AG04450 (cell line): Measurements from ENCODE around the gene DGKI. TPM values are rescaled to one million over a fixed set of nuclear protein-coding genes. Genes with fewer than 3 reads are reported as not detected.

Experiments
- CTCF ChIA-PET: fragments of 300-600, 350-600 bp; formaldehyde crosslinking; extraction: SDS; loops from one replicate; lab custom pipeline; 2022; ENCODE audit warnings: antibody characterized with exemption, inconsistent platforms; lab: Charles Lee
- POLR2A ChIA-PET: fragments of 350-600 bp; formaldehyde crosslinking; extraction: SDS; loops from one replicate; lab custom pipeline; 2021; ENCODE audit warnings: antibody characterized with exemption, inconsistent platforms; lab: Yijun Ruan, JAX
- DNase-seq: peaks from one replicate; pipeline ENCODE4 v3.0.0-alpha.2; 2011; ENCODE audit warnings: low read depth, low spot score
- H3K27ac ChIP-seq: one replicate; pipeline ENCODE4 v1.5.1; 2012; ENCODE audit warnings: low read depth, low read length, control low read depth
- H3K27me3 ChIP-seq: one replicate; pipeline ENCODE4 v1.6.0; 2012; ENCODE audit warnings: low read length; ENCODE audit not compliant: control insufficient read depth, insufficient read depth
- H3K4me3 ChIP-seq: 2 replicates; pipeline ENCODE4 v1.5.1; 2011; ENCODE audit warnings: mild to moderate bottlenecking, low read depth, low read length, control low read depth
- H3K9me3 ChIP-seq: 2 replicates; pipeline ENCODE4 v1.5.1; 2012; ENCODE audit warnings: low read length; ENCODE audit not compliant: control insufficient read depth, insufficient read depth
- polyA plus RNA-seq: library from polyadenylated mRNA; depleted of rRNA; stranded (reverse); fragments of >200 nt; gene quantifications from 2 replicates; pipeline ENCODE4 v1.2.3, GENCODE V29; 2011
- TF ChIP-seq, protein P1 (sequence below): IDR thresholded peaks from 2 replicates; pipeline ENCODE4 v1.5.1; 2011; ENCODE audit warnings: low read depth, low read length, control low read depth, inconsistent platforms

Gene DGKI
- polyA plus RNA-seq, 1 experiment, result 3.1 TPM

DNA sequence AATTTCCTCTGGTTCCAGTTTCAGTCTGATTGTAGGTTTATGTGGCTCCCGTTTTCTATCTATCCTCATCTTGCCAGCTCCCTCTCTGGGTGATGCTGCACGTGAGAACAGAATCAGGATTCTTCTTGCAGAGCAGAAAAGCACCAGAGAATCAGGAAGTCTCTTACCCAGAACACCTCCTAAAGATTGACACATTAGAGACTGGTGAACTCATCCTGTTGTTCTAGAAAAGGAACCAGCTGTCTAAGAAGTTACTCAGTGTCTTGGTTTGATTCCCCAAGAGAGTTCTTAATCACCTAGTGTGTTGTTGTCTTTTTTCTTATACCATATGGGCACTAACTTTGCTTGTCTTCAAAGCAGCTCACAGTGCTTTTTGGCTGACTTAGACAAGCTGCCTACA lies 152.4 kb downstream of the DGKI start:
- H3K27ac ChIP-seq, result no peak overlapping the region

DNA sequence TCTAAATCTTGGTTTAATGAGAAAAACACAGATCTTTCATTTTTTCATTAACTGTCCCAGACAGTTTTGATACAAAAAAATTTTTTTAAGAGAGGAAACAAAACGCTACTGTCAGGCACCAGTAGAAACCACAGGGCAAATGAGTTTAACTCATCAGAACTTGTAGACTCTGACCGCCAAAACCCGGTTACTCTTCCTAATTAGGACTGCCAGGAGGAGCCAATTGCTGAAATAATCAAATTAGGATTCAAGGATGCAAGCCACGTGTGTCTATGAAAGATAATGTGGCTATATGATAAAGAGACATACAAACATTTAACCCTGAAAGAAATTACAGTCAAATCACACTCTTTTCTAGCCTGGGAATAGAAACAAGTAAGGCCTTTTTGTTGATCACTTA lies 154.4 kb downstream of the DGKI start:
- TF ChIP-seq, protein P1, sequence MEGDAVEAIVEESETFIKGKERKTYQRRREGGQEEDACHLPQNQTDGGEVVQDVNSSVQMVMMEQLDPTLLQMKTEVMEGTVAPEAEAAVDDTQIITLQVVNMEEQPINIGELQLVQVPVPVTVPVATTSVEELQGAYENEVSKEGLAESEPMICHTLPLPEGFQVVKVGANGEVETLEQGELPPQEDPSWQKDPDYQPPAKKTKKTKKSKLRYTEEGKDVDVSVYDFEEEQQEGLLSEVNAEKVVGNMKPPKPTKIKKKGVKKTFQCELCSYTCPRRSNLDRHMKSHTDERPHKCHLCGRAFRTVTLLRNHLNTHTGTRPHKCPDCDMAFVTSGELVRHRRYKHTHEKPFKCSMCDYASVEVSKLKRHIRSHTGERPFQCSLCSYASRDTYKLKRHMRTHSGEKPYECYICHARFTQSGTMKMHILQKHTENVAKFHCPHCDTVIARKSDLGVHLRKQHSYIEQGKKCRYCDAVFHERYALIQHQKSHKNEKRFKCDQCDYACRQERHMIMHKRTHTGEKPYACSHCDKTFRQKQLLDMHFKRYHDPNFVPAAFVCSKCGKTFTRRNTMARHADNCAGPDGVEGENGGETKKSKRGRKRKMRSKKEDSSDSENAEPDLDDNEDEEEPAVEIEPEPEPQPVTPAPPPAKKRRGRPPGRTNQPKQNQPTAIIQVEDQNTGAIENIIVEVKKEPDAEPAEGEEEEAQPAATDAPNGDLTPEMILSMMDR, result no peak
- Histone ChIP-seq H3K27ac (no peak overlapping the region), H3K9me3 (no peaks in the 10 kb centered on the region), H3K4me3 (no peak overlapping the region), H3K27me3 (no peaks in the 10 kb centered on the region)
- ChIA-PET POLR2A (no interaction called here), CTCF (no interaction called here)
- no peak for DNase-seq

More for the DNA sequence above, 152.4 kb downstream of the DGKI start:
- ChIA-PET CTCF (interaction anchor here (0.9 kb wide), 1 partner anchor 306 kb away, joined by 3 read pairs; no protein-coding TSS in a partner anchor), POLR2A (no interaction called here)
- no peak overlapping the region for H3K4me3 ChIP-seq
- TF ChIP-seq, protein P1, result no peak
- no peak for DNase-seq
- H3K27me3 ChIP-seq, result no peaks in the 10 kb centered on the region
- H3K9me3 ChIP-seq, result no peaks in the 10 kb centered on the region

DNA sequence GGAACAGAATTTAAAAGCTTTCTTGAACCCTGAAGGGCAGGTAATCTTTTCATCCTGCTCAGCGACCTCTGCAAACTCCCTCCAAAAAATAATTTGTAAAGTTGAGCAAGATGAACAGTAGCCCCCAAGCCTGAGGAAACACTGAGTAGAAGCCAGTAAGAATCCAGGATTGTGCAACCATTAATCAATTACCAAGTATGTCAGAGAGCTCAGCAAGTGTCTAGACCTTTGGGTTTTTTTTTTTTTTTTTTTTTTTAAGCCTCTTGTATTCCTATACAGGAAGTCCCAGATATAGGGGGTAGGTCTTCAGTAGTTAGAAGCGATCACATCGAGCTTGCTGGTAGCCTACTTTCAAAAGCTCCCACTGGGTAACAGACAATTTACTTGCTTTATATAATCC lies 155.2 kb downstream of the DGKI start:
- POLR2A ChIA-PET, result interaction anchor here (1.1 kb wide), 1 partner anchor 23 kb away, joined by 3 read pairs; no protein-coding TSS in a partner anchor
- no peak for DNase-seq
- TF ChIP-seq, protein P1, result no peak
- Histone ChIP-seq H3K9me3 (no peaks in the 10 kb centered on the region), H3K4me3 (no peak overlapping the region), H3K27me3 (no peaks in the 10 kb centered on the region), H3K27ac (no peak overlapping the region)
- CTCF ChIA-PET, result interaction anchor here (1.0 kb wide), 1 partner anchor 21 kb away, joined by 3 read pairs; no protein-coding TSS in a partner anchor

DNA sequence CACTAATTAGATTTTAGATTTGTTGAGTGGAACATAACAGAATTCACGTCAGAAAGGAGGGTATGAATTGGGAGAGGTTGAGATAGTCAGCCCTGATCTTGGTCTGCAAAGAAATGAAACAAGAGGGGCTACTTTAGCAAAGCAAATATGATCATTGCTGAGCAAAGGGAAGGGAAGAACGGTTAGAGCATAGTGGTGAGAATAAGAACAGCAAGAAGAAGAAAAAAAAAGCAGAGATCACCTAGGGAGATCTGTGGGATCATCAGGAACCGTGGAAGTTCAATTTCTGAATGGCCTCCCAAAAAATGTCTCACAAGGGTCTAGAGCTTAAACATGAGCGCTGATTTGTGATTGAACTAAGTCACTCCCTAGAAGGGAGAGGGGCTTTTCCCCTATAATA lies 156.1 kb downstream of the DGKI start:
- ChIA-PET POLR2A (interaction anchor here (1.1 kb wide), 1 partner anchor 22 kb away, joined by 3 read pairs; no protein-coding TSS in a partner anchor), CTCF (interaction anchor here (1.0 kb wide), 1 partner anchor 21 kb away, joined by 3 read pairs; no protein-coding TSS in a partner anchor)
- TF ChIP-seq, protein P1, result no peak

DNA sequence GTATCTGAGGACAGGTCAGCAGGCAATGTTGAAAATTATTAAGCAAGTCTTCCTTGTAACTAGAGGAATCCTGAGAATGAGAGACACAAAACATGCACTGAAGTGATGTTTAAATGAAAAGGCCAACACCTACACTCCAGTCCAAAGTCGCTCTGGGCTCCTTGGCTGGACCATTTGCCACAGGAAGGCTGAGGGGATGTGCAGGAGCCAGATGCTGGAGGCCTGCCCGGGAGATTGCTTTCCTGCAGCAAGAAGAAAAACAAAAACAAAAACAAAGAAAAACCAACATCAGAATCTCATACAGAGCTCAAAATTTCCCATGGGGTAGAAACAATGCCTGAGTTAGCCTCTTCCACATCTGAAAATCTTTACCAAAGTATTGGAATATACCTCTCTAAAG lies 157.0 kb downstream of the DGKI start:
- no peak for DNase-seq
- H3K4me3 ChIP-seq, result no peak overlapping the region
- CTCF ChIA-PET, result no interaction called here
- POLR2A ChIA-PET, result no interaction called here
- no peak overlapping the region for H3K27ac ChIP-seq
- TF ChIP-seq, protein P1, result no peak
- no peaks in the 10 kb centered on the region for H3K9me3 ChIP-seq
- H3K27me3 ChIP-seq, result no peaks in the 10 kb centered on the region

More for the DNA sequence above, 156.1 kb downstream of the DGKI start:
- Histone ChIP-seq H3K9me3 (no peaks in the 10 kb centered on the region), H3K27me3 (no peaks in the 10 kb centered on the region), H3K4me3 (no peak overlapping the region), H3K27ac (no peak overlapping the region)
- no peak for DNase-seq
